ENCODE results near the gene NGRN. TPM values are rescaled to one million over a fixed set of nuclear protein-coding genes. Genes with fewer than 3 reads are reported as not detected.
"Not testable (repeated sequence)": the region's sequence is repeated elsewhere in the genome, so short reads cannot be mapped to it uniquely, and the experiment has no call there.

The NGRN gene
- total and polyA plus RNA-seq, 2 experiments from 2014 or later, result 99.5 to 122 TPM

DNA sequence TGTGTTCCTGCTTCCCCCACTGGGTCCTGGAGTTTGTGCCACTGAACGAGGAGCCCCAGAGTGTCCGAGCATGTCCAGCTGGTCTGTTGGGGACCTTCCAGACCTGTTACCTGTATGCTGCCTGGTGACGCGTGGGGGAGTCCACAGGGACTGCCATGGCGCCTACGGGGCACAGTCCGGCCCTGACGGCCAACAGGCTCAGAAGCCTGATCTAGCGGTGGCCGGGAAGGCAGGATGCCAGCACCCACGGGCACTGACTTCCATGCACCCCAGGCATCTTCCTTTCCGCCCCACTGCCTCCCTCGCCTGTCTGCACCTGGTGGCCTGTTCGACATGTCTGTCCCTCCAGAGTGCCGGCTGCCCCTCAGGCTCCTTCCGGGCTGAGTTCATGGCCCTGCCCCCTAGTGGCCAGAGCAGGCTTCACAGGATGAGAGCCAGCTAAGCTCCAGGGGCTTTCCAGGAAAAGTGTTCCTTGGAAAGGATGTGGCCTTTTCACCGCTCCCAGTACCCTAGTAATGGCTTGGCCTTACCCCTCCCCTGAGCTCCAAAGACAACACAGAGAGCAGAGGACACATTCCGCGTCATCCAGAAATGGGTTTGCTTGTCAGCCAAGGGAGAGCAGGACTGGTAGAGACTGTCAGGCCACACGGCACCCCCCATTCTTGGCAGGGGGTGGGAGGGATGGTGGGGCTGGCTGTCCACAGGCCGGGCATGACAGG is 35.7 kb downstream of the NGRN start:
- Histone ChIP-seq H3K79me2 (ENCODE audit: insufficient read depth) (no peaks in the 10 kb centered on the region), H3K9ac (no peak overlapping the region), H4K20me1 (ENCODE audit: insufficient read depth) (no peaks in the 10 kb centered on the region), H3K36me3 (ENCODE audit: low read depth) (no peaks in the 10 kb centered on the region), H2AFZ (peak overlapping the region; percentile 42; the same call in 1 of the 2 replicates), H3K4me2 (ENCODE audit: unreplicated experiment) (no peak overlapping the region), H3K9me2 (ENCODE audit: insufficient read depth) (no peaks in the 10 kb centered on the region), H3K9me3 (ENCODE audit: low read depth) (no peaks in the 10 kb centered on the region), H3K27ac (no peak overlapping the region), H3F3A (ENCODE audit: insufficient read depth) (no peaks in the 10 kb centered on the region), H3K4me1 (ENCODE audit: insufficient read depth) (no peaks in the 10 kb centered on the region), H3K4me3 (no peak overlapping the region), H3K27me3 (replicated peaks; ENCODE audit: insufficient read depth) (no peaks in the 10 kb centered on the region)
- 64 to 69% methylated on average over 15 to 19 of the region's 21 CpGs for WGBS, 2 experiments (ENCODE audit: low coverage in 1 of 2, low lambda C conversion rate in 2 of 2, missing lambda C conversion rate in 2 of 2)
- DNase-seq, result peak; percentile 51
- TF ChIP-seq EZH2phosphoT487 (IDR thresholded peaks at IDR 0.05; ENCODE audit: insufficient read depth, low read depth), result no peak
- no peak for TF ChIP-seq EZH2 (IDR thresholded peaks at IDR 0.05; ENCODE audit: insufficient read depth, poor library complexity, severe bottlenecking)
- in situ Hi-C loops (cut with MboI), result loop anchor here (25.0 kb wide), 2 partner anchors 311 to 586 kb away; partner anchors contain the start of gene FES

DNA sequence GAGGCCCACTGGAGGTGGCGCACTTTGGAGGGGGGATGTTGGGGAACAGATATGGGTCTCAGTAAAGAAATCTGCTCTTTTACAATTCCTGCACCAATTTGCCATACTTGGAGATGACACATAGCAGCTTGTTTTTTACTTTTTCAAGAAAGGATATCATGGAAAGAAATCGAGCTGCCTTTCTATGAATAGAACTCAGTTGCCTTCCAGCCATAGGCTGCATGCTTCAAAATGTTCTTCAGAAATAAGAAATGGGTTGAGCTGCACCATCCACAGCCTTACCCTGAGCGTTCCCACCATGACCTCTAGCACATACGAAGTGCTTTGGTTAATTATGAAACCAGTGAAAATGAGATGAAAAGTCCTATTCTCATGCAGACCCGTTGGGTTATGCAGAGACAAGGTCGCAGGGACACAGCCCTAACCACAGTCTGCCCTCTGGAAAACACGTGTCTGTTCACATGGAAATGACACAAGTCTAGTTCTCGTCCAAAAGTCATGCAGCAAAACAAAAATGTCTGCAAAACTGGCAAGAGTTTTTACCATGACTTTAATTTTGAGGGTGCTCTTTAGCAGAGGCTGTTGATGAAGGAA is 36.3 kb downstream of the NGRN start:
- no peak overlapping the region for H3K4me3 ChIP-seq
- peak overlapping the region; percentile 13; the same call in 1 of the 2 replicates for H2AFZ ChIP-seq
- TF ChIP-seq EZH2 (IDR thresholded peaks at IDR 0.05; ENCODE audit: insufficient read depth, poor library complexity, severe bottlenecking) (no peak), EZH2phosphoT487 (IDR thresholded peaks at IDR 0.05; ENCODE audit: insufficient read depth, low read depth) (no peak)
- no peaks in the 10 kb centered on the region for H3K9me2 ChIP-seq (ENCODE audit: insufficient read depth)
- no peaks in the 10 kb centered on the region for H3F3A ChIP-seq (ENCODE audit: insufficient read depth)
- H3K9me3 ChIP-seq (ENCODE audit: low read depth), result no peaks in the 10 kb centered on the region
- H3K27me3 ChIP-seq (replicated peaks; ENCODE audit: insufficient read depth), result no peaks in the 10 kb centered on the region
- no peaks in the 10 kb centered on the region for H3K79me2 ChIP-seq (ENCODE audit: insufficient read depth)
- no peak for DNase-seq
- H3K4me2 ChIP-seq (ENCODE audit: unreplicated experiment), result no peak overlapping the region
- no peaks in the 10 kb centered on the region for H3K4me1 ChIP-seq (ENCODE audit: insufficient read depth)
- 37 to 40% methylated on average over 8 of the region's 8 CpGs for WGBS, 2 experiments (ENCODE audit: low coverage in 1 of 2, low lambda C conversion rate in 2 of 2, missing lambda C conversion rate in 2 of 2)
- no peak overlapping the region for H3K9ac ChIP-seq
- H4K20me1 ChIP-seq (ENCODE audit: insufficient read depth), result no peaks in the 10 kb centered on the region
- no peak overlapping the region for H3K27ac ChIP-seq
- H3K36me3 ChIP-seq (ENCODE audit: low read depth), result no peaks in the 10 kb centered on the region
- in situ Hi-C loops (cut with MboI), result loop anchor here (25.0 kb wide), 2 partner anchors 310 to 585 kb away; partner anchors contain the start of gene FES

DNA sequence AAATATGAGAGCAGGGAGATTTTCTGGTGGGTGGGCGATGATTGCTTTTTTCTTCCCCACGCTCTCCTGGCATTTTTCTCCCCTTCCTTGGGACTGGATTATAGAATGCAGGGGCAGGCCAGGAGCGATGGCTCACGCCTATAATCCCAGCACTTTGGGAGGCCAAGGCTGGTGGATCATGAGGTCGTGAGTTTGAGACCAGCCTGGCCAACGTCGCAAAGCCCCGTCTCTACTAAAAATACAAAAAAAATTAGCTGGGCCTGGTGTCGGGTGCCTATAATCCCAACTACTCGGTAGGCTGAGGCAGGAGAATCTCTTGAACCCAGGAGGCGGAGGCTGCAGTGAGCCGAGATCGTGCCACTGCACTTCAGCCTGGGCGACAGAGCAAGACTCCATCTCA is 39.9 kb downstream of the NGRN start:
- WGBS, 2 experiments (ENCODE audit: low coverage in 1 of 2, low lambda C conversion rate in 2 of 2, missing lambda C conversion rate in 2 of 2), result 86 to 90% methylated on average over 14 of the region's 14 CpGs
- not testable (repeated sequence) for H3K79me2 ChIP-seq (ENCODE audit: insufficient read depth)
- in situ Hi-C loops (cut with MboI), result loop anchor here (25.0 kb wide), 2 partner anchors 307 to 582 kb away; partner anchors contain the start of gene FES

GRCh38 chr15:90305932-90306331 is 40.5 kb downstream of the NGRN start:
- WGBS, 2 experiments (ENCODE audit: low coverage in 1 of 2, low lambda C conversion rate in 2 of 2, missing lambda C conversion rate in 2 of 2), result 90% methylated on average over 3 of the region's 3 CpGs
- no peaks in the 10 kb centered on the region for H3K79me2 ChIP-seq (ENCODE audit: insufficient read depth)
- no peaks in the 10 kb centered on the region for H3K36me3 ChIP-seq (ENCODE audit: low read depth)
- H3K9me2 ChIP-seq (ENCODE audit: insufficient read depth), result no peaks in the 10 kb centered on the region
- H4K20me1 ChIP-seq (ENCODE audit: insufficient read depth), result no peaks in the 10 kb centered on the region
- no peaks in the 10 kb centered on the region for H3K9me3 ChIP-seq (ENCODE audit: low read depth)
- no peak for TF ChIP-seq EZH2 (IDR thresholded peaks at IDR 0.05; ENCODE audit: insufficient read depth, poor library complexity, severe bottlenecking)
- no peak for TF ChIP-seq EZH2phosphoT487 (IDR thresholded peaks at IDR 0.05; ENCODE audit: insufficient read depth, low read depth)
- DNase-seq, result no peak
- H3K27me3 ChIP-seq (replicated peaks; ENCODE audit: insufficient read depth), result no peaks in the 10 kb centered on the region
- H3K4me1 ChIP-seq (ENCODE audit: insufficient read depth), result no peaks in the 10 kb centered on the region
- no peak overlapping the region for H3K4me3 ChIP-seq
- no peak overlapping the region for H3K27ac ChIP-seq
- H3F3A ChIP-seq (ENCODE audit: insufficient read depth), result no peaks in the 10 kb centered on the region
- H3K9ac ChIP-seq, result no peak overlapping the region
- H3K4me2 ChIP-seq (ENCODE audit: unreplicated experiment), result no peak overlapping the region
- in situ Hi-C loops (cut with MboI), result loop anchor here (25.0 kb wide), 2 partner anchors 306 to 581 kb away; partner anchors contain the start of gene FES
- no peak overlapping the region for H2AFZ ChIP-seq

More for the DNA sequence above, 39.9 kb downstream of the NGRN start:
- not testable (repeated sequence) for H2AFZ ChIP-seq; H3K4me2 ChIP-seq (ENCODE audit: unreplicated experiment); H3K9me3 ChIP-seq (ENCODE audit: low read depth); H4K20me1 ChIP-seq (ENCODE audit: insufficient read depth); H3K27me3 ChIP-seq (replicated peaks; ENCODE audit: insufficient read depth); H3F3A ChIP-seq (ENCODE audit: insufficient read depth); H3K9ac ChIP-seq; DNase-seq; H3K27ac ChIP-seq; H3K4me1 ChIP-seq (ENCODE audit: insufficient read depth); H3K9me2 ChIP-seq (ENCODE audit: insufficient read depth); H3K36me3 ChIP-seq (ENCODE audit: low read depth); H3K4me3 ChIP-seq
